Activated naive CD8-positive, alpha-beta T cell treated with anti-CD3 and anti-CD28 coated beads, Interleukin-2, amount 50 U/mL, for 24 hours (primary cell): ENCODE measurements around the gene ARHGAP24.
"Not testable (repeated sequence)": the region's sequence is repeated elsewhere in the genome, so short reads cannot be mapped to it uniquely, and the experiment has no call there.

Experiments used
- ATAC-seq: fragments of 150-1000 bp; cut with Tn5 transposase; one replicate; pipeline ENCODE4 v1.10.0; 2021
- DNase-seq: peaks from one replicate; pipeline ENCODE4 v3.0.0; 2021
- H3K27ac Mint-ChIP-seq: one replicate; pipeline ENCODE4 v1.8.0; 2021; ENCODE audit warnings: mild to moderate bottlenecking, mixed read lengths
- H3K27me3 Mint-ChIP-seq: one replicate; pipeline ENCODE4 v1.8.0; 2021; ENCODE audit warnings: mixed read lengths
- H3K36me3 Mint-ChIP-seq: one replicate; pipeline ENCODE4 v1.8.0; 2021; ENCODE audit warnings: low read depth, mixed read lengths
- H3K4me1 Mint-ChIP-seq: one replicate; pipeline ENCODE4 v1.8.0; 2021; ENCODE audit warnings: mixed read lengths
- H3K4me3 Mint-ChIP-seq: one replicate; pipeline ENCODE4 v1.8.0; 2021; ENCODE audit warnings: mild to moderate bottlenecking, moderate library complexity, mixed read lengths
- H3K9me3 Mint-ChIP-seq: one replicate; pipeline ENCODE4 v1.8.0; 2021; ENCODE audit warnings: mixed read lengths

The ARHGAP24 gene

DNA sequence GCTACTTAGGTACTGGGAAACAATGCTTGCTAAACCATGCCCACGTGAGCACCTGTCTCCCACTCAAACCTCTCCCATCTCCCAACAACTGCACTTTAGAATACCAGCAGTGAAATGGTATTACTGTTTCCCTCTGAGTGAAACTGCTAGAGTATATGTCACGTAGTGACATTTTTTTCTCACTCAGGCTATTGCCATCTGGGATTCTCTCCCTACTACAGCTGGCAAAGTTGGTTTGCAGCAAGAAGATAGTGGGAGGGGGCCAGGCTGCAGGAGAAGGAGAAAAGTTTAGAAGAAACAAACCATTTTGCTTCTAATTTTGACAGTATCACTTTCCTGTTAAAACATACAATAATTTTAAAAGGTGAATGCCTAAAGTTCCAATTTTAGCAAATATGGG lies 526.6 kb downstream of the ARHGAP24 start:
- ATAC-seq (no peak), DNase-seq (no peak)
- H3K4me3 Mint-ChIP-seq: no peak overlapping the region
- no peaks in the 10 kb centered on the region for H3K4me1 Mint-ChIP-seq
- H3K27me3 Mint-ChIP-seq: no peaks in the 10 kb centered on the region
- no peak overlapping the region for H3K27ac Mint-ChIP-seq
- H3K9me3 Mint-ChIP-seq: peaks cover 3% of the 10 kb centered on the region
- H3K36me3 Mint-ChIP-seq: no peaks in the 10 kb centered on the region

GRCh38 chr4:86004030-86004429 lies 529.1 kb downstream of the ARHGAP24 start:
- DNase-seq: no peak
- Mint-ChIP-seq H3K27me3 (no peaks in the 10 kb centered on the region), H3K27ac (no peak overlapping the region), H3K4me3 (no peak overlapping the region), H3K36me3 (no peaks in the 10 kb centered on the region), H3K9me3 (peaks cover 3% of the 10 kb centered on the region), H3K4me1 (no peaks in the 10 kb centered on the region)
- ATAC-seq: no peak

- ATAC-seq (no peak), DNase-seq (no peak)
- H3K4me3 Mint-ChIP-seq: no peak overlapping the region
- H3K9me3 Mint-ChIP-seq: peaks cover 3% of the 10 kb centered on the region
- H3K36me3 Mint-ChIP-seq: no peaks in the 10 kb centered on the region
- H3K4me1 Mint-ChIP-seq: no peaks in the 10 kb centered on the region
- H3K27me3 Mint-ChIP-seq: no peaks in the 10 kb centered on the region
- no peak overlapping the region for H3K27ac Mint-ChIP-seq
Observed at GRCh38 chr4:86006057-86006456, 531.1 kb downstream of the ARHGAP24 start.

- no peaks in the 10 kb centered on the region for H3K36me3 Mint-ChIP-seq
Observed at GRCh38 chr4:86007042-86007441, 532.1 kb downstream of the ARHGAP24 start.

GRCh38 chr4:86011117-86011516 lies 536.2 kb downstream of the ARHGAP24 start:
- DNase-seq: no peak
- Mint-ChIP-seq H3K27ac (no peak overlapping the region), H3K36me3 (no peaks in the 10 kb centered on the region), H3K4me3 (no peak overlapping the region), H3K4me1 (peaks cover 2% of the 10 kb centered on the region), H3K9me3 (no peaks in the 10 kb centered on the region), H3K27me3 (no peaks in the 10 kb centered on the region)
- ATAC-seq: no peak

More at GRCh38 chr4:86007042-86007441, 532.1 kb downstream of the ARHGAP24 start:
- H3K27me3 Mint-ChIP-seq: no peaks in the 10 kb centered on the region
- no peak overlapping the region for H3K27ac Mint-ChIP-seq
- no peak for ATAC-seq
- no peaks in the 10 kb centered on the region for H3K4me1 Mint-ChIP-seq
- DNase-seq: no peak
- H3K4me3 Mint-ChIP-seq: no peak overlapping the region
- H3K9me3 Mint-ChIP-seq: peaks cover 3% of the 10 kb centered on the region

DNA sequence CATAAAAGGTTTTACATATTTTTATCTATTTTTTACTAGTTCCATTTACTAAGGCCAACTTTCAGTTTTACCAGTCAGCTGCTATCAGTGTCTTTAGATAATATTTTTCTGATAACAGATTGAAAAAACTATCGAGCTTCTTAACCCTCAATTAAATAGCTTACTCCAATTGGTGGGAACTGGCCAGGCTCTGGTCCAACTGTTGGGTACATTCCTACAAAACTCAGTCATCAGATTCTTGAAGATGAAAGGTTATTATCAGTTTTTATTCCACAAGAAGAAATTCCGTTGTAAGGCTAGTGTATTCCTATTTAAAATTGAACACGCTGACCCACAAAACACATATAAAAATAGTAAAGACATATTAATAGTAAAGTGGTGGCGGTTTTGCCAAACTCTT lies 538.7 kb downstream of the ARHGAP24 start:
- Mint-ChIP-seq H3K27me3 (no peaks in the 10 kb centered on the region), H3K4me1 (peaks cover 2% of the 10 kb centered on the region), H3K36me3 (no peaks in the 10 kb centered on the region), H3K4me3 (no peak overlapping the region), H3K9me3 (no peaks in the 10 kb centered on the region), H3K27ac (no peak overlapping the region)
- ATAC-seq (no peak), DNase-seq (no peak)

DNA sequence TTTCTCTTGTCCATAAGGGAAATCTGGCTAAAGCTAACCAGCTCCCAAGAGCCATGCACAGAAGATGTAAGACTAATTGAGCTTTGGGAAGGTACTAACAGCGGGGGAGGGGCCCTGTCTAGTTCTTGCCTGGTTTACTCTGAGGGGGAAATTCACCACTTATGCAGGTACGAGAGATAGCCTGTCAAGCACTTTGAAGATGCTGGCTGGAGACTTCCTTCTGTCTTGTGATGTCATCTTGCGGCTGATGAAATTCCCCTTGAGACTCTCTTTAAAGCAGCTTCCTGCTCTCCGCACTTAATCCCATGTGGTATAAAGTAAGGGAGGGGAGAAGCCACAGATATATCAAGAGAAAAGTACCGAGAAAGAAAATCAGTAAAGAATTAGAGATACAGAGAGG lies 539.6 kb downstream of the ARHGAP24 start:
- ATAC-seq (no peak), DNase-seq (no peak)

GRCh38 chr4:86015412-86016350 lies 540.7 kb downstream of the ARHGAP24 start:
- ATAC-seq: no peak
- H3K27ac Mint-ChIP-seq: no peak overlapping the region
- DNase-seq: no peak

More for the DNA sequence above, 539.6 kb downstream of the ARHGAP24 start:
- no peaks in the 10 kb centered on the region for H3K27me3 Mint-ChIP-seq
- peaks cover 2% of the 10 kb centered on the region for H3K4me1 Mint-ChIP-seq
- no peak overlapping the region for H3K4me3 Mint-ChIP-seq
- no peaks in the 10 kb centered on the region for H3K36me3 Mint-ChIP-seq
- H3K27ac Mint-ChIP-seq: no peak overlapping the region
- no peaks in the 10 kb centered on the region for H3K9me3 Mint-ChIP-seq

GRCh38 chr4:86019362-86019761 lies 544.4 kb downstream of the ARHGAP24 start:
- Mint-ChIP-seq H3K4me1 (peaks cover 2% of the 10 kb centered on the region), H3K36me3 (no peaks in the 10 kb centered on the region), H3K27ac (no peak overlapping the region), H3K27me3 (no peaks in the 10 kb centered on the region), H3K9me3 (no peaks in the 10 kb centered on the region), H3K4me3 (no peak overlapping the region)
- no peak for ATAC-seq
- DNase-seq: no peak

More at GRCh38 chr4:86015412-86016350, 540.7 kb downstream of the ARHGAP24 start:
- no peaks in the 10 kb centered on the region for H3K36me3 Mint-ChIP-seq
- H3K4me1 Mint-ChIP-seq: peaks cover 2% of the 10 kb centered on the region
- H3K9me3 Mint-ChIP-seq: no peaks in the 10 kb centered on the region
- no peak overlapping the region for H3K4me3 Mint-ChIP-seq
- no peaks in the 10 kb centered on the region for H3K27me3 Mint-ChIP-seq

GRCh38 chr4:86019906-86020305 lies 545.0 kb downstream of the ARHGAP24 start:
- no peaks in the 10 kb centered on the region for H3K27me3 Mint-ChIP-seq
- no peak overlapping the region for H3K27ac Mint-ChIP-seq

DNA sequence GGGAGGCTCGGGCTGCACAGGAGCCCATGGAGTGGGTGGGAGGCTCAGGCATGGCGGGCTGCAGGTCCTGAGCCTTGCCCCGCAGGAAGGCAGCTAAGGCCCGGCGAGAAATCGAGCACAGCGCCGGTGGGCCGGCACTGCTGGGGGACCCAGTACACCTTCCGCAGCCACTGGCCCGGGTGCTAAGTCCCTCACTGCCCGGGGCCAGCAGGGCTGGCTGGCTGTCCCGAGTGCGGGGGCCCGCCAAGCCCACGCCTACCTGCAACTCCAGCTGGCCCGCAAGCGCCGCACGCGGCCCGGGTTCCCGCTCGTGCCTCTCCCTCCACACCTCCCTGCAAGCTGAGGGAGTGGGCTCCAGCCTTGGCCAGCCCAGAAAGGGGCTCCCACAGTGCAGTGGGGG lies 546.7 kb downstream of the ARHGAP24 start:
- not testable (repeated sequence) for H3K27ac Mint-ChIP-seq

More at GRCh38 chr4:86019906-86020305, 545.0 kb downstream of the ARHGAP24 start:
- DNase-seq (no peak), ATAC-seq (no peak)
- H3K9me3 Mint-ChIP-seq: no peaks in the 10 kb centered on the region
- H3K4me3 Mint-ChIP-seq: no peak overlapping the region
- no peaks in the 10 kb centered on the region for H3K4me1 Mint-ChIP-seq
- no peaks in the 10 kb centered on the region for H3K36me3 Mint-ChIP-seq

GRCh38 chr4:86026720-86027119 lies 551.8 kb downstream of the ARHGAP24 start:
- H3K4me1 Mint-ChIP-seq: no peaks in the 10 kb centered on the region
- DNase-seq (no peak), ATAC-seq (no peak)
- H3K27me3 Mint-ChIP-seq: no peaks in the 10 kb centered on the region
- H3K36me3 Mint-ChIP-seq: no peaks in the 10 kb centered on the region
- no peak overlapping the region for H3K27ac Mint-ChIP-seq
- H3K9me3 Mint-ChIP-seq: no peaks in the 10 kb centered on the region
- no peak overlapping the region for H3K4me3 Mint-ChIP-seq

More for the DNA sequence above, 546.7 kb downstream of the ARHGAP24 start:
- H3K4me3 Mint-ChIP-seq, H3K4me1 Mint-ChIP-seq, H3K36me3 Mint-ChIP-seq, DNase-seq, ATAC-seq, H3K27me3 Mint-ChIP-seq, H3K9me3 Mint-ChIP-seq: not testable (repeated sequence)

DNA sequence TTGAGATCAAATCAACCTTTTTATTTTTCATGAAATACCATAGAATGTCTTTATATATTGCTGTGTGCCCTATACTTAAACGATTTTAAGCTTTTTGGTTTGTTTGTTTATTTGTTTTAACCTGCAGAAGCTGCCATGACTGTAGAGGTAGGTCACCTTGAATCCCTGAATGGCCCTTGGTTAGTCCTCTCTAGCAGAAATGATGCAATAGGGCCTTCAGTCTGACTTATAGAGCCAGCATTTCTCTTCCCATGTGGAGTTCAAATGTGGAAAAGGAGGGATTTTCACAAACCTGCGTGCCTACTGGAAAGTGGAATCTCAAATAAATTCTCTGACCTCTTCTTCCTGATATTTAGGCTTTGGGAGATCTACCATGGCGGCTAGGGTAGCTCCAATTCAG lies 557.0 kb downstream of the ARHGAP24 start:
- Mint-ChIP-seq H3K9me3 (no peaks in the 10 kb centered on the region), H3K4me3 (no peak overlapping the region), H3K4me1 (no peaks in the 10 kb centered on the region), H3K36me3 (no peaks in the 10 kb centered on the region), H3K27me3 (peaks cover 2% of the 10 kb centered on the region), H3K27ac (no peak overlapping the region)
- ATAC-seq (no peak), DNase-seq (no peak)

GRCh38 chr4:86032476-86033022 lies 557.6 kb downstream of the ARHGAP24 start:
- Mint-ChIP-seq H3K27me3 (peaks cover 2% of the 10 kb centered on the region), H3K27ac (no peak overlapping the region), H3K4me3 (no peak overlapping the region), H3K36me3 (no peaks in the 10 kb centered on the region), H3K4me1 (no peaks in the 10 kb centered on the region), H3K9me3 (no peaks in the 10 kb centered on the region)
- DNase-seq (no peak), ATAC-seq (no peak)

DNA sequence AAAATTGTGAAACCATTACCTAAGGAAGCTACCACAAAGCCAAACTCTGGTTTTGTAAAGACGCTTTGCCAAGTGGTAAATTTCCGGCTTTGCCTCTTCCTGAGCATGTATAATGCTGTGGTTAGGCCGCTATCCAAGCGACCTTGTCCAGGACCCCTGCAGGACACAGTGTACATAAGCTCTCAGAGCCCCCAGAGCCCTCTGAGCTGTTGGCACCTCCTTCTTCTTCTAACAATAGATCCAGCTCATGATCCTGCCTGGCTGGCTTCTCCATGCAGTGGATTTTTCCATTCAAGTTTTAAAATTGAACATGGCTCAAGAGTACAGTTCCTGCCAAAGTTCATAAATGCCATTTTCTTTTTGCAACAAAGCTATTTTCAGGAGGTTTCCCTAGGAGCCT lies 558.2 kb downstream of the ARHGAP24 start:
- no peak overlapping the region for H3K27ac Mint-ChIP-seq
- no peaks in the 10 kb centered on the region for H3K9me3 Mint-ChIP-seq
- H3K4me3 Mint-ChIP-seq: no peak overlapping the region
- ATAC-seq (no peak), DNase-seq (no peak)
- H3K27me3 Mint-ChIP-seq: peaks cover 2% of the 10 kb centered on the region
- no peaks in the 10 kb centered on the region for H3K4me1 Mint-ChIP-seq
- no peaks in the 10 kb centered on the region for H3K36me3 Mint-ChIP-seq
